ENCODE results near the gene SLC25A21.
"Not testable (repeated sequence)": the region's sequence is repeated elsewhere in the genome, so short reads cannot be mapped to it uniquely, and the experiment has no call there.

Gene SLC25A21

GRCh38 chr14:37172024-37172869 is at the start of gene SLC25A21:
TSS of gene SLC25A21 (minus strand) at chr14:37172606.
- DNase-seq (ENCODE audit: extremely low read depth, insufficient read length): peak; percentile 31
- H3K27me3 ChIP-seq (replicated peaks; ENCODE audit: control insufficient read depth, insufficient read depth, low read length): no peaks in the 10 kb centered on the region

GRCh38 chr14:37221073-37221472 is 48.7 kb upstream of the SLC25A21 start:
- H3K36me3 ChIP-seq (ENCODE audit: control insufficient read depth, insufficient read depth, low read length): no peaks in the 10 kb centered on the region
- H3K4me3 ChIP-seq (replicated peaks; ENCODE audit: low read depth, low read length): no peak overlapping the region
- no peaks in the 10 kb centered on the region for H3K27me3 ChIP-seq (replicated peaks; ENCODE audit: control insufficient read depth, insufficient read depth, low read length)
- DNase-seq (ENCODE audit: extremely low read depth, insufficient read length): no peak
- no peak for TF ChIP-seq CTCF (IDR thresholded peaks at IDR 0.05; ENCODE audit: insufficient read depth, low read length, poor library complexity, severe bottlenecking)

More at GRCh38 chr14:37172024-37172869, at the start of gene SLC25A21:
- Histone ChIP-seq H3K4me3 (replicated peaks; ENCODE audit: low read depth, low read length) (no peak within 1 kb of the TSS), H3K36me3 (ENCODE audit: control insufficient read depth, insufficient read depth, low read length) (no peaks in the 10 kb centered on the region)
- no peak for TF ChIP-seq CTCF (IDR thresholded peaks at IDR 0.05; ENCODE audit: insufficient read depth, low read length, poor library complexity, severe bottlenecking)

- no peak for DNase-seq (ENCODE audit: extremely low read depth, insufficient read length)
- no peaks in the 10 kb centered on the region for H3K36me3 ChIP-seq (ENCODE audit: control insufficient read depth, insufficient read depth, low read length)
- TF ChIP-seq CTCF (IDR thresholded peaks at IDR 0.05; ENCODE audit: insufficient read depth, low read length, poor library complexity, severe bottlenecking): no peak
- H3K4me3 ChIP-seq (replicated peaks; ENCODE audit: low read depth, low read length): no peak overlapping the region
- H3K27me3 ChIP-seq (replicated peaks; ENCODE audit: control insufficient read depth, insufficient read depth, low read length): no peaks in the 10 kb centered on the region
These were observed 42.9 kb upstream of the SLC25A21 start for GRCh38 chr14:37215345-37215744.

- no peak overlapping the region for H3K4me3 ChIP-seq (replicated peaks; ENCODE audit: low read depth, low read length)
- no peaks in the 10 kb centered on the region for H3K27me3 ChIP-seq (replicated peaks; ENCODE audit: control insufficient read depth, insufficient read depth, low read length)
- no peak for TF ChIP-seq CTCF (IDR thresholded peaks at IDR 0.05; ENCODE audit: insufficient read depth, low read length, poor library complexity, severe bottlenecking)
- DNase-seq (ENCODE audit: extremely low read depth, insufficient read length): no peak
- no peaks in the 10 kb centered on the region for H3K36me3 ChIP-seq (ENCODE audit: control insufficient read depth, insufficient read depth, low read length)
These were observed 40.6 kb upstream of the SLC25A21 start for GRCh38 chr14:37213016-37213415.

- TF ChIP-seq CTCF (IDR thresholded peaks at IDR 0.05; ENCODE audit: insufficient read depth, low read length, poor library complexity, severe bottlenecking): no peak
- H3K4me3 ChIP-seq (replicated peaks; ENCODE audit: low read depth, low read length): no peak overlapping the region
- no peaks in the 10 kb centered on the region for H3K27me3 ChIP-seq (replicated peaks; ENCODE audit: control insufficient read depth, insufficient read depth, low read length)
- H3K36me3 ChIP-seq (ENCODE audit: control insufficient read depth, insufficient read depth, low read length): no peaks in the 10 kb centered on the region
- DNase-seq (ENCODE audit: extremely low read depth, insufficient read length): no peak
These were observed 38.0 kb upstream of the SLC25A21 start for GRCh38 chr14:37210448-37210847.

- not testable (repeated sequence) for H3K27me3 ChIP-seq (replicated peaks; ENCODE audit: control insufficient read depth, insufficient read depth, low read length); H3K36me3 ChIP-seq (ENCODE audit: control insufficient read depth, insufficient read depth, low read length); H3K4me3 ChIP-seq (replicated peaks; ENCODE audit: low read depth, low read length); DNase-seq (ENCODE audit: extremely low read depth, insufficient read length)
These were observed 37.2 kb upstream of the SLC25A21 start for GRCh38 chr14:37209617-37210016.

GRCh38 chr14:37205623-37206605 is 33.5 kb upstream of the SLC25A21 start:
- not testable (repeated sequence) for DNase-seq (ENCODE audit: extremely low read depth, insufficient read length); H3K4me3 ChIP-seq (replicated peaks; ENCODE audit: low read depth, low read length); H3K27me3 ChIP-seq (replicated peaks; ENCODE audit: control insufficient read depth, insufficient read depth, low read length); H3K36me3 ChIP-seq (ENCODE audit: control insufficient read depth, insufficient read depth, low read length)
